GM10248 (cell line): ENCODE measurements around the gene NEU4.

Source experiments
- CTCF ChIA-PET: fragments of 300-600 bp; sonication (Branson Sonifier 250); formaldehyde crosslinking; extraction: SDS; loops from one replicate; lab custom pipeline; 2021; ENCODE audit warnings: antibody characterized with exemption; lab: Yijun Ruan, JAX
- POLR2A ChIA-PET: fragments of 350-650 bp; sonication (Branson Sonifier 250); formaldehyde crosslinking; extraction: SDS; loops from one replicate; lab custom pipeline; 2020; ENCODE audit warnings: antibody characterized with exemption; lab: Yijun Ruan, JAX
- DNase-seq: peaks from one replicate; pipeline ENCODE4 v3.0.0; 2012; ENCODE audit errors: extremely low spot score
- CTCF ChIP-seq: IDR thresholded peaks from 2 replicates; pipeline ENCODE4 v1.5.1; 2012; ENCODE audit warnings: mild to moderate bottlenecking, low read depth; ENCODE audit errors: extremely low read depth, missing control alignments, control extremely low read depth

NEU4 gene

GRCh38 chr2:241834527-241835210 lies 25.7 kb downstream of the NEU4 start:
- ChIA-PET CTCF (interaction anchor here (1.0 to 2.8 kb wide), 6 partner anchors 9 to 44 kb away, joined by 3 to 14 read pairs (median 4); no protein-coding TSS in a partner anchor), POLR2A (no interaction called here)
- no peak for TF ChIP-seq CTCF
- no peak for DNase-seq

DNA sequence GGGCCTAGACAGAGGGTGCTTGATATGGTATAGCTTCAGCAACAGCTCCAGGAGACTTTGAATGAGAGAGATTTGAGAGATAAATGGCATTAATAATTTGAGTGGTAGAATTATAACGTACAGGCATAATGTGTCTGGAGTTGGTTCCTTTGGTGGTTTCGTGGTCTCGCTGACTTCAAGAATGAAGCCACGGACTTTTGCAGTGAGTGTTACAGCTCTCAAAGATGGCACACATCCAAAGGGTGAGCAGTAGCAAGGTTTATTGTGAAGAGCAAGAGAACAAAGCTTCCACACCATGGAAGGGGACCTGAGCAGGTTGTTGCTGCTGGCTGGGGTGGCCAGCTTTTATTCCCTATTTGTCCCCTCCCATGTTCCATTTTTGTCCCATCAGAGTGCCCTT lies 26.6 kb downstream of the NEU4 start:
- ChIA-PET CTCF (interaction anchor here (0.7 to 2.8 kb wide), 8 partner anchors 9 to 48 kb away, joined by 3 to 14 read pairs (median 4); no protein-coding TSS in a partner anchor), POLR2A (no interaction called here)
- DNase-seq = no peak
- TF ChIP-seq CTCF = no peak

GRCh38 chr2:241836292-241836691 lies 27.3 kb downstream of the NEU4 start:
- no peak for TF ChIP-seq CTCF
- no peak for DNase-seq
- CTCF ChIA-PET = interaction anchor here (0.8 to 2.8 kb wide), 4 partner anchors 10 to 48 kb away, joined by 3 to 14 read pairs (median 4); no protein-coding TSS in a partner anchor
- POLR2A ChIA-PET = no interaction called here

GRCh38 chr2:241837197-241837965 lies 28.4 kb downstream of the NEU4 start:
- ChIA-PET CTCF (interaction anchor here (0.8 to 2.8 kb wide), 5 partner anchors 11 to 41 kb away, joined by 3 to 14 read pairs (median 4); no protein-coding TSS in a partner anchor), POLR2A (no interaction called here)
- no peak for DNase-seq
- no peak for TF ChIP-seq CTCF

DNA sequence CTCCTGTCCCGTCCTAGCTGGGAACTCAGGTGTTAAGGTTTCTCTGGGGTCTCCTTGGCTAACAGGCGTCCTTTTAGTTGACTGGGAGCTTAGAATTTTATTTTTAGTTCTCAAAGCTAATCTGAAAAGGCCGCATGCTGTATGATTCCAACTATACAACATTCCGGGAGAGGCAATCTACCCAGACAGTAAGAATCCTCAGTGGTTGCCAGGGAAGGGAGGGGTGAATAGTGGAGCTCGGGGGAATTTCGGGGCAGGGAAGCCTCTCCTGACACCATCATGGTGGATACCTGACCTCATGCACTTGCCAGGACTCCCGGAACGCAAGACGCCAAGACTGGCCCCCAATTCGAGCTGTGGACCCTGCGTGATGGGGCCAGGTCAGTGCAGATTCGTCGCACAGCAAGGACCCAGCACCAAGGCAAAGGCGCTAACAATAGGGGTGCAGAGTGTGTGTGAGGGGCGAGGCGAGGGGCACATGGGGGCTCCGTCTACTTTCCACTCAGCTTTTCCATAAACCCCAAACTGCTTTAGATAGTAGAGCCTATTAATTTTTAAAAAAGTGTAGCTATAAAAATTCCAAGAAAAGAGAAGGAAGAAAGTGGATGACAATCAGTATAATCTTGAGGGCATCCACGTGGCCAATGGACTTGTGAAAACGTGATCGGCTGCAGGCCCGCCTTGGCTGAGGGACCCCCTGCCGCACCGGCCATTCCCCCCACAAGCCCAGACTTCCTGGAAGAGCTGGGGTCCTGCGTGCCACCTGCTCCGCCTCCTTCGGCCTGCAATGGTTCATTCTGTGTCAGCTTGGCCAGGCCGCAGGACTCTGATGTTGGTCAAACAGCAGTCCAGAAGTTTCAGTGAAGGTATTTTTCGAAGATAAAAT lies 32.4 kb downstream of the NEU4 start:
- ChIA-PET CTCF (interaction anchor here (0.8 to 1.5 kb wide), 4 partner anchors 9 to 110 kb away, joined by 3 to 4 read pairs (median 3); partner anchors contain the start of gene RTP5), POLR2A (no interaction called here)
- no peak for DNase-seq
- no peak for TF ChIP-seq CTCF

GRCh38 chr2:241842067-241842415 lies 33.0 kb downstream of the NEU4 start:
- no peak for DNase-seq
- ChIA-PET POLR2A (interaction anchor here (1.3 kb wide), 1 partner anchor 28 kb away, joined by 4 read pairs; no protein-coding TSS in a partner anchor), CTCF (interaction anchor here (1.3 to 1.5 kb wide), 2 partner anchors 15 to 27 kb away, joined by 3 to 4 read pairs; partner anchors contain the start of gene RTP5)
- no peak for TF ChIP-seq CTCF
